ENCODE results near the gene TDP2.

TDP2 gene, protein sequence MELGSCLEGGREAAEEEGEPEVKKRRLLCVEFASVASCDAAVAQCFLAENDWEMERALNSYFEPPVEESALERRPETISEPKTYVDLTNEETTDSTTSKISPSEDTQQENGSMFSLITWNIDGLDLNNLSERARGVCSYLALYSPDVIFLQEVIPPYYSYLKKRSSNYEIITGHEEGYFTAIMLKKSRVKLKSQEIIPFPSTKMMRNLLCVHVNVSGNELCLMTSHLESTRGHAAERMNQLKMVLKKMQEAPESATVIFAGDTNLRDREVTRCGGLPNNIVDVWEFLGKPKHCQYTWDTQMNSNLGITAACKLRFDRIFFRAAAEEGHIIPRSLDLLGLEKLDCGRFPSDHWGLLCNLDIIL

GRCh38 chr6:24666641-24667377 is at the start of gene TDP2, which contains the start of gene ACOT13:
Gene TDP2 (minus strand): TSS chr6:24666899. CDS start chr6:24666862, 37 bp downstream.
Gene ACOT13 (plus strand): TSS chr6:24667077. CDS start chr6:24667264, 187 bp downstream.
- DNase-seq (ENCODE audit: low read depth) = peak; percentile 98
- TF ChIP-seq, protein P1, sequence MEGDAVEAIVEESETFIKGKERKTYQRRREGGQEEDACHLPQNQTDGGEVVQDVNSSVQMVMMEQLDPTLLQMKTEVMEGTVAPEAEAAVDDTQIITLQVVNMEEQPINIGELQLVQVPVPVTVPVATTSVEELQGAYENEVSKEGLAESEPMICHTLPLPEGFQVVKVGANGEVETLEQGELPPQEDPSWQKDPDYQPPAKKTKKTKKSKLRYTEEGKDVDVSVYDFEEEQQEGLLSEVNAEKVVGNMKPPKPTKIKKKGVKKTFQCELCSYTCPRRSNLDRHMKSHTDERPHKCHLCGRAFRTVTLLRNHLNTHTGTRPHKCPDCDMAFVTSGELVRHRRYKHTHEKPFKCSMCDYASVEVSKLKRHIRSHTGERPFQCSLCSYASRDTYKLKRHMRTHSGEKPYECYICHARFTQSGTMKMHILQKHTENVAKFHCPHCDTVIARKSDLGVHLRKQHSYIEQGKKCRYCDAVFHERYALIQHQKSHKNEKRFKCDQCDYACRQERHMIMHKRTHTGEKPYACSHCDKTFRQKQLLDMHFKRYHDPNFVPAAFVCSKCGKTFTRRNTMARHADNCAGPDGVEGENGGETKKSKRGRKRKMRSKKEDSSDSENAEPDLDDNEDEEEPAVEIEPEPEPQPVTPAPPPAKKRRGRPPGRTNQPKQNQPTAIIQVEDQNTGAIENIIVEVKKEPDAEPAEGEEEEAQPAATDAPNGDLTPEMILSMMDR (IDR thresholded peaks at IDR 0.05; ENCODE audit: low read length, missing control alignments) = peak; percentile 54
- peak within 1 kb of the TSS; percentile 100 for H3K4me3 ChIP-seq (replicated peaks; ENCODE audit: low read depth, low read length)

DNA sequence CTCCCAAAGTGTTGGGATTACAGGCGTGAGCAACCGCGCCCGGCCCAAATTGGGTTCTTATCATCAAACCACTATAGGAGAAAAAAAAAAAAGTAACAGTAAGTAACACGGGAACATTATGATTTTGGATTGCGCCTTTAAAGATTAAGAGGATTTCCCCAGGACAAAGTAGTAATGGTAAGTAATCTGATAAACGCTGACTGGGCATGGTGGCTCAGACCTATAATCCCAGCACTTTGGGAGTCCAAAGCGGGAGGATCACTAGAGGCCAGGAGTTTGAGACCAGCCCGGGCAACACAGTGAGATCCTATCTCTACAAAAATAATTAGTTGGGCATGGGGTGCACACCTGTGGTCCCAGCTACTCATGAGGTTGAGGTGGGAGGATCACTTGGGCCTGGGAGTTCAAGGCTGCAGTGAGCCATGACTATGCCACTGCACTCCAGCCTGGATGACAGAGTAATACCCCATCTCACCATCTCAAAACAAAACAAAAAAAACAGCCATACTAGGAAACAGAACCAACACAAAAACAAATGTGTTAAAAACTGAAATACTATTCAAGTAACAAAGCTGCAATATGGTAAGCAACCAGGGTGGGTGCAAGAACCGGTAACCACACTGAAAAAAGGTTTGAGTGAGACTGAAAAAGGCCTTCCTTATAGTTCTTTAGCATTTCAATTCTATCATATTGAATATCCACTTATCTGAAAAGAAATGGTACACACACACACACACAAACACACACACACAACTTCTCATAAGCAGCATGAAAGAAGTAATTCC is 44.0 kb upstream of the TDP2 start:
- TF ChIP-seq, protein P1 (IDR thresholded peaks at IDR 0.05; ENCODE audit: low read length, missing control alignments) = no peak
- DNase-seq (ENCODE audit: low read depth) = no peak
- no peak overlapping the region for H3K4me3 ChIP-seq (replicated peaks; ENCODE audit: low read depth, low read length)

GRCh38 chr6:24709014-24709711 is 42.5 kb upstream of the TDP2 start:
- TF ChIP-seq, protein P1 (IDR thresholded peaks at IDR 0.05; ENCODE audit: low read length, missing control alignments) = no peak
- H3K4me3 ChIP-seq (replicated peaks; ENCODE audit: low read depth, low read length) = no peak overlapping the region
- no peak for DNase-seq (ENCODE audit: low read depth)

DNA sequence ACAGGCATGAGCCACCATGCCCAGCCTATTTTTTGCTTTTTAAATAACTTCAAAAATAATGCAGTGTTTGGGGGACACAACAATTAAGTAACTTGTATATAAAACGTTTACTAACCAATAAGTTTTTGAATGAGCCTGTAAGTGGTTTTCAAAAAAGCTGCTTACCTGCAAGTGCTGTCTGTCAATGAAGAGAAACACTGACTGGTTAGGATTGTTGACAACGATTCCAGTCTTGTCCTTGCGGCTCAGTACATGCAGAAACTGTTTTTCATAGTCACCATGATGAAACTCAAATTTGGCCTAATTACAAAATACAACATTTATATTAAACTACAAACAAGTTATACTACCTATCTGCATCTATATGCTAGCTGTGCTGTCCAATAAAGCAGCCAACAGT is 41.9 kb upstream of the TDP2 start:
- TF ChIP-seq, protein P1 (IDR thresholded peaks at IDR 0.05; ENCODE audit: low read length, missing control alignments) = no peak
- DNase-seq (ENCODE audit: low read depth) = no peak
- no peak overlapping the region for H3K4me3 ChIP-seq (replicated peaks; ENCODE audit: low read depth, low read length)

GRCh38 chr6:24704468-24704867 is 37.8 kb upstream of the TDP2 start:
- DNase-seq (ENCODE audit: low read depth) = no peak
- H3K4me3 ChIP-seq (replicated peaks; ENCODE audit: low read depth, low read length) = no peak overlapping the region
- TF ChIP-seq, protein P1 (IDR thresholded peaks at IDR 0.05; ENCODE audit: low read length, missing control alignments) = no peak

DNA sequence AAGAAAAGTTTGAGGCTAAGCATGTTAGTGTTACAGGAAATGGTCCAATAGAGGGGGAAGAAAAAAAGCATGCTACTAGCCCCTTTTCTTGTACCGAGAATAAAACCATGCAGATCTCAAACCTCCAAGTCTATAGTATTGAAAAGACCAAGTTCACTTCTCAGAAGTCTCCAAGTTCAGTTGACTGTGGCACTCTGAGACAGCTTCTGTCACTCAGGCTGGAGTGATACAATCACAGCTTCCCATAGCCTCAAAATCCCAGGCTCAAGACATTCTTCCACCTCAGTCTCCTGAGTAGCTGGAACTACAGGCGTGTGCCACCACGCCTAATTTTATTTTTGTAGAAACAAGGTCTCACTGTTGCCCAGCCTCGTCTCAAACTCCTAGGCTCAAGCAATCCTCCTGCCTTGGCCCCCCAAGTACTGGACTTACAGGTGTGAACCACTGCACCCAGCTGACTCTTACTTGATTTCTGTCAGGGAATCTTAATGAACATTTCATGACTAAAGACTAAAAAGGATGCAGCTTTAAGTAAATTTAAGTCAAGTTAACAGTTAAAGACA is 36.1 kb upstream of the TDP2 start:
- DNase-seq (ENCODE audit: low read depth) = no peak
- H3K4me3 ChIP-seq (replicated peaks; ENCODE audit: low read depth, low read length) = no peak overlapping the region
- TF ChIP-seq, protein P1 (IDR thresholded peaks at IDR 0.05; ENCODE audit: low read length, missing control alignments) = no peak
